ENCODE measurements around the gene CD109. TPM values are rescaled to one million over a fixed set of nuclear protein-coding genes. Genes with fewer than 3 reads are reported as not detected.

Gene CD109
- total and polyA plus RNA-seq, 7 experiments from 2014 or later: 0.20 to 12.3 (median 0.64) TPM

DNA sequence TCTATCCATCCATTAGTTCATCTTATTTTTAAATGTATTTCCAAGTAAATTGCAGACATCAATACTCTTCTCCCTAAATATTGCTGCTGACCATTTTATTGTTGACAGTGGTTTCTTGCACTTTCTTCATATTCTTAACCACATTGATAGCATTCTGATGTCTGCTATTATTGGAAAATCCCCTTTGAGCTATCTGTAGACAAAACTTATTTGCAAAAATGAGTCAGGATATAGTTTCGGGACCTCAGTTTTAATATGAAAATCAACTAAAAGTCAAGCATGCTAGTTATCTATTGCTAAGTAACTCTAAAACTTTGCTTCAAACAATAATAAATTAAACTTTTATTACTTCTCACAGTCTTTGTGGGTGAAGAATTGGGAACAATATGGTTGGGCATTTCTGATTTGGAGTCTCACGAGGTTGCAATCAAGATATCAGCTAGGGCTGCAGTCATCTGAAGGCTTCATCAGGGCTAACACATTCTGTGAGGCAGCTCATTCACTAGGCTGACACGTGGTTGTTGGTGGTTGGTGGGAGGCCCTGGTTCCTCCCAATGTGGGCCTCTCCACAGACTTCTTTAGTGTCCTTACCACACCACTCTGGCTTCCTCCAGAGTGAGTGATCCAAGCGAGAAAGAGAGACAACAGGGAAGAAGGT lies 32.7 kb downstream of the CD109 start:
- Mint-ChIP-seq H3K4me3 (no peak overlapping the region), H3K36me3 (peaks cover 0 to 17% (median 0%) of the 10 kb centered on the region in 5 donors), H3K27ac (peak overlapping the region in 2 of 9 donors; percentile 25 to 72), H3K4me1 (peaks cover 3 to 29% (median 5%) of the 10 kb centered on the region in 7 donors), H3K9me3 (peaks cover 0 to 1% (median 0%) of the 10 kb centered on the region in 11 donors), H3K27me3 (no peaks in the 10 kb centered on the region)
- ChIA-PET CTCF (no interaction called here), POLR2A (no interaction called here)
- no peaks in the 10 kb centered on the region for H3K36me3 ChIP-seq (ENCODE audit: control insufficient read depth in 2 of 3, insufficient read depth in 3 of 3, low read length in 3 of 3)
- no peak overlapping the region for H3K27ac ChIP-seq (ENCODE audit: low read depth, low read length)
- DNase-seq (peak in 1 of 9 donors; percentile 52), ATAC-seq (no peak)
- no peaks in the 10 kb centered on the region for H3K27me3 ChIP-seq (ENCODE audit: control insufficient read depth in 2 of 2, insufficient read depth in 2 of 2, low read length in 2 of 2)
- H3K9me3 ChIP-seq (ENCODE audit: control insufficient read depth in 2 of 3, low read length in 3 of 3): no peaks in the 10 kb centered on the region
- intact Hi-C loops (cut with micrococcal nuclease): no loop called here
- no peak overlapping the region for H3K4me3 ChIP-seq (ENCODE audit: low read length)
- H3K4me1 ChIP-seq (ENCODE audit: control insufficient read depth in 2 of 2, insufficient read depth in 2 of 2, low read length in 2 of 2): no peaks in the 10 kb centered on the region

DNA sequence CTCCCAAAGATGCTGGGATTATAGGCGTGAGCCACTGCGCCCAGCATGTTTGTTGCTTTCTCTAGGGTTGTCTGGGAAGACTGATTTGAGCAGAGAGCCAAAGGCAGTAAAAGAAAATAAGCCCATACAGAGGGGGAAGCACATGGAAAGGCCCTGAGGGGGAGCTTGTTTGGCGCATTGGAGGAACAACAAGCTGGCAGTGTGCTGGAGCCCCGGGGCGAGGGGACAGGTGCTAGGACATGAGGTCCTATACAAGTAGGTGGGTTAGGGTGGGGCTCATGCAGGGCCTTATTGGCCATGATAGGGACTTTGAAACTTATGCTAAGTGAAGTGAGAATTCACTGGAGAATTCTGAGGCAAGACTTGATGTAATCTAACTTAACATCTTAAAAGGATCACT lies 35.3 kb downstream of the CD109 start:
- intact Hi-C loops (cut with micrococcal nuclease): loop anchor here in 1 of 2 donors (5.0 to 10.0 kb wide), 2 partner anchors 216 to 361 kb away; no protein-coding TSS in a partner anchor
- Mint-ChIP-seq H3K4me1 (peaks cover 0 to 23% (median 0%) of the 10 kb centered on the region in 7 donors), H3K9me3 (peaks cover 0 to 1% (median 0%) of the 10 kb centered on the region in 11 donors), H3K4me3 (no peak overlapping the region), H3K27me3 (no peaks in the 10 kb centered on the region), H3K36me3 (peaks cover 0 to 15% (median 0%) of the 10 kb centered on the region in 5 donors), H3K27ac (peak overlapping the region in 1 of 9 donors; percentile 30)
- CTCF ChIA-PET: no interaction called here
- POLR2A ChIA-PET: no interaction called here
- no peak for ATAC-seq
- H3K36me3 ChIP-seq (ENCODE audit: control insufficient read depth in 2 of 3, insufficient read depth in 3 of 3, low read length in 3 of 3): no peaks in the 10 kb centered on the region
- H3K9me3 ChIP-seq (ENCODE audit: control insufficient read depth in 2 of 3, low read length in 3 of 3): no peaks in the 10 kb centered on the region
- DNase-seq: no peak
- H3K27me3 ChIP-seq (ENCODE audit: control insufficient read depth in 2 of 2, insufficient read depth in 2 of 2, low read length in 2 of 2): no peaks in the 10 kb centered on the region
- H3K27ac ChIP-seq (ENCODE audit: low read depth, low read length): no peak overlapping the region
- no peak overlapping the region for H3K4me3 ChIP-seq (ENCODE audit: low read length)
- H3K4me1 ChIP-seq (ENCODE audit: control insufficient read depth in 2 of 2, insufficient read depth in 2 of 2, low read length in 2 of 2): no peaks in the 10 kb centered on the region

DNA sequence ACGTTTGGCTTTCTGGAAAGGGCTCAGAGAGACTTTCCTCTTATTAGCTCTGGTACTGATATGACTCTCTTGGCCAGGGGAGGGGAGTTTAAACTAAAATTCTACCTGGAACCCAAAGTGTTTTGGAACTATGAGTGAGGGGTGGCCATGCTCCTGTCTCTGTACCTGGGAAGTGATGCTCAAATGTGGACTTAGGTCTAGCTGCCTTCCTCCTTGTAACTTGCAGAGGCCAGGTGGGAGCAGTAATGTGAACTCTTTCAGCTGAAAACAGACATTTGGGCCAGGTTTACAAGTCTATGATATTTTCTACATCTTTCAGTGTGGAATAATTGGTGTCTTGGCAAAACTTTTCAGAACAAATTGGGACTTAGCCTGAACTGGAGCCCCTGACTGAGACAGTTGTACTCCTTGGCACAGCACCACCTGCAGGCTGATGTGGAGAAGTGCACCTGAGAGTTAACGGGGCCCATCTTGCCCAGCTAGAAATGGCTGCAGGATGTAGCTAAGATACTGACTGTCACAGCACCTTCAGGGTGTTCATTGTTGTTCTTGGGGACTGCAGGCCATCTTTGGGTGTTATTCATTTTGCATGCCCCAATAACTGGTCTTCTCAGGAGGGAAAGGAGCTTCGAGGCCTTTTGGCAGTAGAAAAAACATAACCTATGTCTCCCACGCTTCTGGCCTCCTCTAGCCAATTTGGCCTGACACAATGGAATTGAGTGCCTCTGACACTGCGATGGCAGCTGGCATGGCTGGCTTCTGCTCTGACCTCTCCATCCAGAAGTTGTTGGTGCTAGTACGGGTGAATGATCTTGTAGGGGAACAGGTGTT lies 37.1 kb downstream of the CD109 start:
- Histone ChIP-seq H3K9me3 (ENCODE audit: control insufficient read depth in 2 of 3, low read length in 3 of 3) (no peaks in the 10 kb centered on the region), H3K4me1 (ENCODE audit: control insufficient read depth in 2 of 2, insufficient read depth in 2 of 2, low read length in 2 of 2) (no peaks in the 10 kb centered on the region), H3K36me3 (ENCODE audit: control insufficient read depth in 2 of 3, insufficient read depth in 3 of 3, low read length in 3 of 3) (no peaks in the 10 kb centered on the region), H3K27ac (ENCODE audit: low read depth, low read length) (no peak overlapping the region), H3K4me3 (ENCODE audit: low read length) (no peak overlapping the region), H3K27me3 (ENCODE audit: control insufficient read depth in 2 of 2, insufficient read depth in 2 of 2, low read length in 2 of 2) (no peaks in the 10 kb centered on the region)
- H3K4me3 Mint-ChIP-seq: no peak overlapping the region
- CTCF ChIA-PET: interaction anchor here (0.6 to 2.7 kb wide), 13 partner anchors 10 to 1476 kb away, joined by 3 to 28 read pairs (median 4); partner anchors contain the start of gene SLC17A5
- peak overlapping the region in 3 of 9 donors; percentile 48 to 63 (median 58) for H3K27ac Mint-ChIP-seq
- ATAC-seq (peak; percentile 98), DNase-seq (peak; percentile 34 to 80 (median 69))
- intact Hi-C loops (cut with micrococcal nuclease): loop anchor here (1.0 to 10.0 kb wide), 6 partner anchors 37 to 359 kb away; partner anchors contain the start of gene CD109 (in 1 of the 2)
- H3K9me3 Mint-ChIP-seq: peaks cover 0 to 1% (median 0%) of the 10 kb centered on the region in 11 donors
- H3K27me3 Mint-ChIP-seq: peaks cover 0 to 4% (median 0%) of the 10 kb centered on the region in 5 donors
- peaks cover 0 to 21% (median 0%) of the 10 kb centered on the region in 7 donors for H3K4me1 Mint-ChIP-seq
- POLR2A ChIA-PET: interaction anchor here (0.6 to 1.6 kb wide), 3 partner anchors 79 to 1511 kb away, joined by 3 to 5 read pairs (median 4); partner anchors contain the start of gene COX7A2
- H3K36me3 Mint-ChIP-seq: peaks cover 0 to 14% (median 0%) of the 10 kb centered on the region in 5 donors

DNA sequence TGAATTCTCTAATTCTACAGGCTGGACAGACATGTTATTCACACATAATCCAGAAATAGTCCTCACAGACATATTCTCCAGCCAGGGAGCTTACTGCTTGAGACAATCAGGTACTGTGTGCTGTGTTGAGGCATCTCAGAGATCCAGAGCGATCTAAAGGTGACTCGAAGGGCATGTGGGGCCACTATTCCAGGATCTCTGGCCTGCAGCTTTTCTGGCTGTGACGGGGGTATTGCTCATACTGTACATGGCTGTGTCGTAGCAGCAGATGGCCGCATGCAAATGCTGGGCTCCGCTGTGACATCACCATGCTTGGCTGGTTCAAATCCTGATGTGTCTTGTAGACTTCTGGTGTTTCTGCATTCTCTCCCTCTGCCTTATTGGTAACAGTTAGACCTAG lies 37.8 kb downstream of the CD109 start:
- peak overlapping the region in 2 of 9 donors; percentile 58 to 63 for H3K27ac Mint-ChIP-seq
- Histone ChIP-seq H3K27ac (ENCODE audit: low read depth, low read length) (no peak overlapping the region), H3K36me3 (ENCODE audit: control insufficient read depth in 2 of 3, insufficient read depth in 3 of 3, low read length in 3 of 3) (no peaks in the 10 kb centered on the region), H3K9me3 (ENCODE audit: control insufficient read depth in 2 of 3, low read length in 3 of 3) (no peaks in the 10 kb centered on the region), H3K4me3 (ENCODE audit: low read length) (no peak overlapping the region), H3K4me1 (ENCODE audit: control insufficient read depth in 2 of 2, insufficient read depth in 2 of 2, low read length in 2 of 2) (no peaks in the 10 kb centered on the region), H3K27me3 (ENCODE audit: control insufficient read depth in 2 of 2, insufficient read depth in 2 of 2, low read length in 2 of 2) (no peaks in the 10 kb centered on the region)
- peaks cover 0 to 1% (median 0%) of the 10 kb centered on the region in 11 donors for H3K9me3 Mint-ChIP-seq
- H3K36me3 Mint-ChIP-seq: peaks cover 0 to 11% (median 0%) of the 10 kb centered on the region in 5 donors
- no peak for ATAC-seq
- CTCF ChIA-PET: interaction anchor here (0.8 to 2.7 kb wide), 11 partner anchors 12 to 1475 kb away, joined by 3 to 28 read pairs (median 4); partner anchors contain the start of gene SLC17A5
- peaks cover 0 to 16% (median 0%) of the 10 kb centered on the region in 7 donors for H3K4me1 Mint-ChIP-seq
- DNase-seq: no peak
- H3K27me3 Mint-ChIP-seq: peaks cover 0 to 4% (median 0%) of the 10 kb centered on the region in 5 donors
- POLR2A ChIA-PET: interaction anchor here (1.2 to 1.6 kb wide), 2 partner anchors 210 to 1510 kb away, joined by 4 to 5 read pairs; partner anchors contain the start of gene COX7A2
- no peak overlapping the region for H3K4me3 Mint-ChIP-seq
- intact Hi-C loops (cut with micrococcal nuclease): loop anchor here (1.0 to 10.0 kb wide), 6 partner anchors 37 to 359 kb away; partner anchors contain the start of gene CD109 (in 1 of the 2)

DNA sequence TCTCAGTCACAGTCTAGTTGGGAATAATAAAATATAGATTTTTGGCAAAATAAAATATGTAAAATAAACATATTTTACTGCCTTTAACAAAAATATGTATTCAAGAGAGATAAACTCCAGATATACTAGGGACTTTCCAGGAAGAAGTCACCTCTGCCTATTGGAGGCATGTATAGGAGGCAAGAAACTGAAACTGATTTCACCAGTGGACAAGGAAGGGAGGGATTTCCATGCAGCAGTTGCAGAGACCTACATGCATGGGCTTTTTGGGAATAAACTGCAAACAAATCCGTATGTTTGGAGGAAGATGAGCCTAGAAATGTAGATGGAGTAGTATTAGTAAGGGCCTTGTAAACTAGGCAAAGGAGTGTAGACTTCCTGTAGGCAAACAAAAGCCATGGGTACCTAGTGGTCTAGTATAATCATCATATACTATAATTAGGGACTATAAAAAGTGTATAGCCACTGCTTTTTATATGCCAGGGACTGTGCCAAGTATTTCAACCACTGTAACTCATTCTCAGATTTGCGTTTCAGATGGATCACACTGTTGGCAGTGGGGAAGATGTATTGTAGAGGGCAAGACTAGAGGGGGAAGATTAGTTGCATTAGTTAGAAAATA lies 38.9 kb downstream of the CD109 start:
- H3K4me1 ChIP-seq (ENCODE audit: control insufficient read depth in 2 of 2, insufficient read depth in 2 of 2, low read length in 2 of 2): no peaks in the 10 kb centered on the region
- ChIA-PET CTCF (interaction anchor here (0.7 kb wide), 1 partner anchor 220 kb away, joined by 3 read pairs; no protein-coding TSS in a partner anchor), POLR2A (no interaction called here)
- intact Hi-C loops (cut with micrococcal nuclease): loop anchor here in 1 of 2 donors (5.0 to 10.0 kb wide), 2 partner anchors 220 to 357 kb away; no protein-coding TSS in a partner anchor
- Mint-ChIP-seq H3K4me1 (peaks cover 0 to 14% (median 0%) of the 10 kb centered on the region in 7 donors), H3K27me3 (peaks cover 0 to 4% (median 0%) of the 10 kb centered on the region in 5 donors), H3K4me3 (no peak overlapping the region), H3K27ac (no peak overlapping the region), H3K36me3 (peaks cover 0 to 6% (median 0%) of the 10 kb centered on the region in 5 donors), H3K9me3 (no peaks in the 10 kb centered on the region)
- ATAC-seq: no peak
- no peak overlapping the region for H3K4me3 ChIP-seq (ENCODE audit: low read length)
- no peak overlapping the region for H3K27ac ChIP-seq (ENCODE audit: low read depth, low read length)
- H3K36me3 ChIP-seq (ENCODE audit: control insufficient read depth in 2 of 3, insufficient read depth in 3 of 3, low read length in 3 of 3): no peaks in the 10 kb centered on the region
- no peaks in the 10 kb centered on the region for H3K9me3 ChIP-seq (ENCODE audit: control insufficient read depth in 2 of 3, low read length in 3 of 3)
- no peak for DNase-seq
- H3K27me3 ChIP-seq (ENCODE audit: control insufficient read depth in 2 of 2, insufficient read depth in 2 of 2, low read length in 2 of 2): no peaks in the 10 kb centered on the region

Data from naive thymus-derived CD4-positive, alpha-beta T cell (primary cell).